ENCODE results near the gene PPAT. TPM values are rescaled to one million over a fixed set of nuclear protein-coding genes. Genes with fewer than 3 reads are reported as not detected.
A peak's percentile ranks its signal among the peaks of the same experiment; 100 is the strongest.
"Not testable (repeated sequence)": the region's sequence is repeated elsewhere in the genome, so short reads cannot be mapped to it uniquely, and the experiment has no call there.

Gene PPAT
- total RNA-seq, 2 donors from 2014 or later, result 31.2 to 52.9 TPM

GRCh38 chr4:56460085-56460484 lies 24.7 kb upstream of the PPAT start:
- Mint-ChIP-seq H3K4me3 (no peak overlapping the region), H3K36me3 (peaks cover 28% of the 10 kb centered on the region), H3K9me3 (no peaks in the 10 kb centered on the region), H3K27me3 (no peaks in the 10 kb centered on the region), H3K27ac (peak overlapping the region; percentile 10 to 58), H3K4me1 (ENCODE audit: low read depth in 2 of 2) (peaks cover 13 to 16% of the 10 kb centered on the region in 2 donors)
- DNase-seq (ENCODE audit: low spot score) (no peak), ATAC-seq (no peak)

DNA sequence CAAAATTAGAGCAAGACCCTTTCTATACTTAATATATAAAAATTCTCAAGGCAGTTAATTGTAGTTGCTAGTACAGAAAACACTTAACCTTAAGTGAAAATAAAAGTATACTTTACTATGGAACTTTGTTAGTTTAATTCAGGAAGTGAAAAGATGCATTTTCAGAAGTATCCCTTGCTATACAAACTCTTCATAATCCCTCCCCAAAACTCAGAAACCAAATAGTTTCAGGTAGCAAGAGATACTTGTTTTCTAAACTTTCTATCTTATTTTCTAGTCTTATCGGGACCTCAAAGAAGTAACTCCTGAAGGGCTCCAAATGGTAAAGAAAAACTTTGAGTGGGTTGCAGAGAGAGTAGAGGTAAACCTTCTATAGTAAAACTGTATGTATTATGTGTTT lies 14.9 kb upstream of the PPAT start:
- Mint-ChIP-seq H3K9me3 (no peaks in the 10 kb centered on the region), H3K36me3 (peaks cover 26% of the 10 kb centered on the region), H3K4me3 (no peak overlapping the region), H3K27ac (no peak overlapping the region), H3K4me1 (ENCODE audit: low read depth in 2 of 2) (peaks cover 3 to 6% of the 10 kb centered on the region in 2 donors), H3K27me3 (no peaks in the 10 kb centered on the region)
- no peak for ATAC-seq
- DNase-seq (ENCODE audit: low spot score), result no peak

GRCh38 chr4:56449475-56449874 lies 14.1 kb upstream of the PPAT start:
- H3K36me3 Mint-ChIP-seq, result peaks cover 26% of the 10 kb centered on the region
- not testable (repeated sequence) for DNase-seq (ENCODE audit: low spot score); H3K4me1 Mint-ChIP-seq (ENCODE audit: low read depth in 2 of 2); H3K9me3 Mint-ChIP-seq; H3K27ac Mint-ChIP-seq; H3K27me3 Mint-ChIP-seq; ATAC-seq; H3K4me3 Mint-ChIP-seq

GRCh38 chr4:56448301-56448700 lies 12.9 kb upstream of the PPAT start:
- peaks cover 3 to 6% of the 10 kb centered on the region in 2 donors for H3K4me1 Mint-ChIP-seq (ENCODE audit: low read depth in 2 of 2)
- ATAC-seq, result no peak
- no peak overlapping the region for H3K4me3 Mint-ChIP-seq
- H3K27ac Mint-ChIP-seq, result no peak overlapping the region
- DNase-seq (ENCODE audit: low spot score), result no peak
- no peaks in the 10 kb centered on the region for H3K9me3 Mint-ChIP-seq
- H3K36me3 Mint-ChIP-seq, result peaks cover 28% of the 10 kb centered on the region
- H3K27me3 Mint-ChIP-seq, result no peaks in the 10 kb centered on the region

- Mint-ChIP-seq H3K4me3 (no peak overlapping the region), H3K27ac (no peak overlapping the region), H3K36me3 (peaks cover 36% of the 10 kb centered on the region), H3K27me3 (no peaks in the 10 kb centered on the region), H3K9me3 (no peaks in the 10 kb centered on the region), H3K4me1 (ENCODE audit: low read depth in 2 of 2) (peaks cover 3 to 9% of the 10 kb centered on the region in 2 donors)
- no peak for ATAC-seq
- no peak for DNase-seq (ENCODE audit: low spot score)
Observed at GRCh38 chr4:56445699-56446098, 10.3 kb upstream of the PPAT start.

DNA sequence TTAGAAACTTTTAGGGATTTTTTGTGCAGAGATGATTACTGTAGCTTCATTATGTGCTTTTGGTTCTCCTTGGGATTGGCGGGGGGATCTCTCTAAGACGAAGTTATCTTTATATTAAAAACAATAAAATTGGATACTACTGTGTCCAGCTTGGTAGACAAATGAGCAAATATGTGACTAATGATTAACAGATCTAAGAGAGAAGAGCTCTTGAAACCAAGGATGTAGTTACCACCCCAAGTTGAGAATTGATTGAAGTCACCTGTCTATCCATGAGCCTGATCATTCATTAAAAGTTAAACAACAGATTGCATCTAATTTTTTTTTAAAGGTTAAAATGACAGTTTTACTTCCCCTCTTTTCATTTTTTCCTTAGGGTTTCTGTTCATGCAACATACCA lies 9.3 kb upstream of the PPAT start:
- Mint-ChIP-seq H3K27ac (no peak overlapping the region), H3K4me1 (ENCODE audit: low read depth in 2 of 2) (peaks cover 6 to 13% of the 10 kb centered on the region in 2 donors), H3K27me3 (no peaks in the 10 kb centered on the region), H3K4me3 (no peak overlapping the region), H3K9me3 (no peaks in the 10 kb centered on the region), H3K36me3 (peaks cover 32% of the 10 kb centered on the region)
- DNase-seq (ENCODE audit: low spot score), result no peak
- no peak for ATAC-seq

GRCh38 chr4:56440983-56441382 lies 5.6 kb upstream of the PPAT start:
- Mint-ChIP-seq H3K36me3 (peaks cover 35% of the 10 kb centered on the region), H3K9me3 (no peaks in the 10 kb centered on the region), H3K27ac (no peak overlapping the region), H3K4me1 (ENCODE audit: low read depth in 2 of 2) (peaks cover 24 to 27% of the 10 kb centered on the region in 2 donors), H3K27me3 (no peaks in the 10 kb centered on the region), H3K4me3 (no peak overlapping the region)
- no peak for ATAC-seq
- DNase-seq (ENCODE audit: low spot score), result no peak

DNA sequence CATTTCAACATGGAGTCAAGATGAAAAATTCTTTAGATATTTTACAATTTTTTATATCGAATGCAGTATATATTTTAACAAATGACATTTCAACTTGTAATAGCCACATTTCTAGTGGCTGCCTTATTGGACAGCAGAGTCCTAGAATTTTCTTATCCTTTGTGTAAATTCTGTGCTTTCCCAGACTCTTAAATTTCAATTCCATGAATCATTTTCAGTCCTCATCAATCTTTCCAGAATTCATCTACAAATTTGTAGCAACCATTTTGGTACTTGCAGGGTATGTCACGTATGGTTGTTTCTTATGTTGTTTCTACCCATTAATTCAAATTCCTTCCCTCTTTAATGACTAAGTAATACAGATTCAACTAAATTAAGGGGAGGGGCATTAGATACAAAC lies 3.4 kb upstream of the PPAT start:
- peak overlapping the region; percentile 30 for H3K4me3 Mint-ChIP-seq
- H3K4me1 Mint-ChIP-seq (ENCODE audit: low read depth in 2 of 2), result peaks cover 24 to 33% of the 10 kb centered on the region in 2 donors
- H3K9me3 Mint-ChIP-seq, result no peaks in the 10 kb centered on the region
- DNase-seq (ENCODE audit: low spot score), result no peak
- H3K36me3 Mint-ChIP-seq, result peaks cover 33% of the 10 kb centered on the region
- H3K27ac Mint-ChIP-seq, result no peak overlapping the region
- no peaks in the 10 kb centered on the region for H3K27me3 Mint-ChIP-seq
- ATAC-seq, result no peak

DNA sequence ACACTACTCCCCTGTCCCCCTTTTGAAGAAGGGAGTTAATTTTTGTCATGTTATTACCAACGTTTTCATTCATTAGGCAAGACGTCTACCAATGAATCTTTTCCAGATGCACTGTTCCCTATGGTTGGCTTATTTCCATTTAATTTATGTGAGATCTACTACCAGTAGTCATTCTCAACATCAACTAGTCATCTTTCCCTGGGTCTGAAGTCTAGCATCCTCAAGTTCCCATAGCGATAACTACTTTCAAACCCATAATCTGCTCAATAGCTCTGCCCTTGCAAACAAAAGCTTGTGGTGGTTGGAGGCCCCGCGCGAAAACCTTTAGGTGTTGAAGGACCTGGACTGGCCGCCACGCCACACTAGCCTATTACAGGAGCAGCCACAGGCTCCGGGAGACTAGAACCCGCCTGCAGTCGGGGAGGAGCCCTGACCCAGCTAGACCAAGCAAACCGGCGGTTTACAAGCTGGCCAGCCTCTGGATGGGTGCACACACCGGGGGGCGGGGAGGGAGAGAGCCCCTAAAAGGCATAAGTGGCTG lies 746 bp downstream of the PPAT start:
- ATAC-seq (peak in 1 of 2 donors; percentile 8), DNase-seq (ENCODE audit: low spot score) (peak; percentile 64)
- Mint-ChIP-seq H3K9me3 (no peaks in the 10 kb centered on the region), H3K27me3 (no peaks in the 10 kb centered on the region), H3K4me1 (ENCODE audit: low read depth in 2 of 2) (peaks cover 17 to 30% of the 10 kb centered on the region in 2 donors), H3K27ac (peak overlapping the region; percentile 59 to 99), H3K36me3 (peaks cover 15% of the 10 kb centered on the region), H3K4me3 (peak overlapping the region; percentile 99)

DNA sequence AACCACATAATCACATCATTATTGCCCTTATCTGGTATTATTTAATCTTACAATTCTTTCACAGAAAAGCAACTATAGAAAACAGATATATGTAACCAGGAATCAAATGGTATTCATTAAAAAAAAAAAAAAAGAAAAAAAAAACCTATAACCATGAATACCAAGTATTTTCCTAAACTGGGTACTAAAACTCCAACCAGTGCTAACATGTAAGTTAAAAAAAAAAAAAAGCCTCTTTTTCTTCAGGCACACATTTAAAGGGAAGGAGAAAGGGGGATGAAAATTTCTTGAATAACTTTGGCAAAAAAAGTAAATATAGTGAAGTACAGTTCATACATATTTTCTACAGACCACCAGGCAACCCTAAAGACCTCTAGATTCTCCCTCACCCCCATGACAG lies 2.1 kb downstream of the PPAT start:
- peaks cover 14 to 25% of the 10 kb centered on the region in 2 donors for H3K4me1 Mint-ChIP-seq (ENCODE audit: low read depth in 2 of 2)
- H3K27ac Mint-ChIP-seq, result no peak overlapping the region
- no peak for DNase-seq (ENCODE audit: low spot score)
- no peaks in the 10 kb centered on the region for H3K27me3 Mint-ChIP-seq
- ATAC-seq, result no peak
- H3K4me3 Mint-ChIP-seq, result peak overlapping the region; percentile 99
- peaks cover 9% of the 10 kb centered on the region for H3K36me3 Mint-ChIP-seq
- no peaks in the 10 kb centered on the region for H3K9me3 Mint-ChIP-seq

- Mint-ChIP-seq H3K36me3 (no peaks in the 10 kb centered on the region), H3K9me3 (no peaks in the 10 kb centered on the region), H3K4me1 (ENCODE audit: low read depth in 2 of 2) (peaks cover 11 to 15% of the 10 kb centered on the region in 2 donors), H3K27me3 (no peaks in the 10 kb centered on the region), H3K27ac (no peak overlapping the region), H3K4me3 (no peak overlapping the region)
- DNase-seq (ENCODE audit: low spot score) (no peak), ATAC-seq (no peak)
Observed at GRCh38 chr4:56430203-56430602, 5.2 kb downstream of the PPAT start.

DNA sequence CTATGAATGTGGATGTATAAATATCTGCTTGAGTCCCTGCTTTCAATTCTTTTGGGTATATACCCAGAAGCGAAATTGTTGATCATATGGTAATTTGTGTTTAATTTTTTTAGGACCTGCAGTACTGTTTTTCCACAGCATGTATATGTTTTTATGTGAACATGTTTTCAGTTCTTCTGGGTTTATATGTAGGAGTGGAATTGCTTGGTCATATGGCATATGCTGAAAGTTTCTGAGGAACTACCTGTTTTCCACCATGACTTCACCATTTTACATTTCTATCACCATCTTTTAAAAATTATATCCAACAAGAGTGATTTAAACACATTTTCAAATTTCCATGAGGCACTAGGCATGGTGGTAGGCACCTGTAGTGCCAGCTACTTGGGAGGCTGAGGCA lies 8.2 kb downstream of the PPAT start:
- DNase-seq (ENCODE audit: low spot score), result no peak
- Mint-ChIP-seq H3K36me3 (no peaks in the 10 kb centered on the region), H3K27me3 (no peaks in the 10 kb centered on the region), H3K4me3 (no peak overlapping the region), H3K27ac (no peak overlapping the region), H3K9me3 (no peaks in the 10 kb centered on the region), H3K4me1 (ENCODE audit: low read depth in 2 of 2) (peaks cover 7 to 8% of the 10 kb centered on the region in 2 donors)
- ATAC-seq, result no peak

DNA sequence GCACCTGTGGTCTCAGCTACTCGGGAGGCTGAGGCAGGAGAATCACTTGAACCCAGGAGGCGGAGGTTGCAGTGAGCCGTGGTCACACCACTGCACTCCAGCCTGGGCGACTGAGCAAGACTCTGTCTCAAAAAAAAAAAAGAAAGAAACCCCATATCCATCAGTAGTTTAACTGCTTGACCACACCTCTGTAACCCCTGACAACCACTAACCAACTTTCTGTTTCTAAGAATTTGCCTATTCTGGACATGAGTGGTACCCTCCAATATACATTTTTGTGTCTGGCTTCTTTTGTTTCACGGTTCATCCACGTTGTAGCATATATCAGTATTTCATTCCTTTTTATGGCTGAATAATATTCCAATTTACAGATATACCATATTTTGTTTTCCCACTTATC lies 9.1 kb downstream of the PPAT start:
- H3K36me3 Mint-ChIP-seq, result no peaks in the 10 kb centered on the region
- H3K27ac Mint-ChIP-seq, result no peak overlapping the region
- H3K4me1 Mint-ChIP-seq (ENCODE audit: low read depth in 2 of 2), result peaks cover 7 to 8% of the 10 kb centered on the region in 2 donors
- no peaks in the 10 kb centered on the region for H3K9me3 Mint-ChIP-seq
- H3K27me3 Mint-ChIP-seq, result no peaks in the 10 kb centered on the region
- peak in 1 of 2 donors; percentile 49 for ATAC-seq
- no peak overlapping the region for H3K4me3 Mint-ChIP-seq
- no peak for DNase-seq (ENCODE audit: low spot score)

DNA sequence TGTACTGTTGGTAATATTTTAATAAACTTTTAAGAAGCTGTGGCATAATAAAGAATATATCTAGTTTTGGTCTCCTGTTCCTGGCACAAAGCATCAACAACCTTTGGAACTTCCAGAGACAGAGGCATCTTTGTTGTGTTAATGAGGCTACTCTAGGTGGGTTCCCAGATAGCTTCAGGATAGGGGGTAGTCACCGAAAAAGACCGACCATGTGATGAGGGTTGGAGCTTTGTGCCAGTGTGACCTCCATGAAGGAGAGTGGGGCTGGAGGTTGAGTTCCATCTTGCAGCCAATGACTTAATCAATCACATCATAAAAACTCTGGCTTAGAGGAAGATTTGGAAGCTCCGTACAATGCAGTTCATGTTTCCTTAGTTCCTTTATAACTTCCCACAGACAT lies 9.9 kb downstream of the PPAT start:
- H3K9me3 Mint-ChIP-seq, result no peaks in the 10 kb centered on the region
- H3K27me3 Mint-ChIP-seq, result no peaks in the 10 kb centered on the region
- H3K4me3 Mint-ChIP-seq, result no peak overlapping the region
- ATAC-seq (no peak), DNase-seq (ENCODE audit: low spot score) (no peak)
- peaks cover 7 to 8% of the 10 kb centered on the region in 2 donors for H3K4me1 Mint-ChIP-seq (ENCODE audit: low read depth in 2 of 2)
- no peak overlapping the region for H3K27ac Mint-ChIP-seq
- no peaks in the 10 kb centered on the region for H3K36me3 Mint-ChIP-seq

Measured in natural killer cell treated with Interleukin-12 subunit alpha and Interleukin-12 subunit beta and Interleukin-15 and Interleukin-18, amount 100 ng/mL, for 72 hours (primary cell).